HEK293T (cell line): Measurements from ENCODE around the gene EP300.

Source experiments
- ARNT ChIP-seq: fragments of 450-650 bp; IDR thresholded peaks from 2 replicates; pipeline ENCODE4 v1.6.1; 2017; ENCODE audit warnings: mild to moderate bottlenecking
- BHLHE40 ChIP-seq: fragments of 450-650 bp; IDR thresholded peaks from 2 replicates; pipeline ENCODE4 v1.6.1; 2016; ENCODE audit warnings: mild to moderate bottlenecking, moderate library complexity, borderline replicate concordance
- CTBP1 ChIP-seq: fragments of 450-650 bp; IDR thresholded peaks from 2 replicates; pipeline ENCODE4 v1.6.1; 2016; ENCODE audit warnings: borderline replicate concordance
- FOXA1 ChIP-seq: fragments of 450-650 bp; IDR thresholded peaks from 2 replicates; pipeline ENCODE4 v1.6.1; 2016; ENCODE audit warnings: mild to moderate bottlenecking
- FOXK2 ChIP-seq: fragments of 450-650 bp; IDR thresholded peaks from 2 replicates; pipeline ENCODE4 v1.6.1; 2016; ENCODE audit warnings: mild to moderate bottlenecking
- FOXM1 ChIP-seq: fragments of 450-650 bp; IDR thresholded peaks from 2 replicates; pipeline ENCODE4 v1.6.1; 2017; ENCODE audit warnings: mild to moderate bottlenecking, borderline replicate concordance
- SP1 ChIP-seq: fragments of 450-650 bp; IDR thresholded peaks from 2 replicates; pipeline ENCODE4 v1.6.1; 2017
- SUZ12 ChIP-seq: fragments of 450-650 bp; IDR thresholded peaks from 2 replicates; pipeline ENCODE4 v1.6.1; 2016; ENCODE audit warnings: mild to moderate bottlenecking

DNA sequence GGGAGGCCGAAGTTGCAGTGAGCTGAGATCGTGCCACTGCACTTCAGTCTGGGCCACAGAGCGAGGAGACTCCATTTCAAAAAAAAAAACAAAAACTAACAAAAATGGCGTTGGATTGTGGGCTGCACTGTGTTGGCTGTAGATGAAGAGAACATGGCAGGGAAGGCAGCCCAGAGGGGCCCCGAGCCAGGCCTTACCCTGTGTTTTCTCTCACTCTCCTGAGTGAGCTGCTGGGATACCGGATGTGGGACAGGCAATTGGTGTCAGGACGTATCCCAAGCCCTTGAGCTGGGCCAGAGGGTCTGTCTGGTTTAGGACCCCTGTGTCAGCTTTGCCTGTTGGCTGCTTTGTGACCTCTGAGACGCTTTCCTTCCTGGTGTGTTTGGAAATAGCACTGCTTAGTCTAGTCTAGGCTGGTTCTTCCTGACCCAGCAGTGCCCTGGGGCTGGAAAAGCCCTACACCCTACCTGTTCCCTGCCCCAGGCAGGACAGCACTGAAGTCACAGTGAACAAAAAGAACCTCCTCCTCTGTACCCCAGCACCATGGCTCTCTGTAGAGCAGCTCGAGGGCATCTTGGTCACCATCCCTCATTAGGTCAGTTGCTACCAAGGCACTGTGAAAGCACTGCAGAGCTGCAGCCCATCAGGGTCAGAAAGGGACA, 130.6 kb downstream of the EP300 start:
- no peak for TF ChIP-seq FOXA1
- TF ChIP-seq SP1 = no peak
- TF ChIP-seq BHLHE40 = no peak
- TF ChIP-seq FOXM1 = no peak
- no peak for TF ChIP-seq SUZ12
- no peak for TF ChIP-seq ARNT
- TF ChIP-seq FOXK2 = no peak
- TF ChIP-seq CTBP1 = no peak
